HCT116 (cell line): ENCODE data around the gene IKZF3. TPM values are rescaled to one million over a fixed set of nuclear protein-coding genes. Genes with fewer than 3 reads are reported as not detected.

Experiments
- ATAC-seq: fragments of 200-7000 bp; cut with Tn5 transposase; 2 replicates; pipeline ENCODE4 v1.9.1; 2020; ENCODE audit warnings: mild to moderate bottlenecking, moderate library complexity
- BruUV-seq: library from RNA; stranded (reverse); fragments of 400-500 nt; replicated peaks from 2 replicates; lab custom pipeline; 2021; lab: Mats Ljungman, UMichigan
- CTCF ChIA-PET: fragments of 300-600 bp; sonication (Branson Sonifier 250); formaldehyde crosslinking; loops from one replicate; lab custom pipeline; 2021; ENCODE audit warnings: antibody characterized with exemption; lab: Charles Lee
- POLR2A ChIA-PET: fragments of 300-600, 350-600 bp; sonication (Branson Sonifier 250); formaldehyde crosslinking; loops from one replicate; lab custom pipeline; 2021; ENCODE audit warnings: antibody characterized with exemption; lab: Charles Lee
- RAD21 ChIA-PET, 2 experiments: fragments of 300-600 bp; sonication (Branson Sonifier 250); formaldehyde crosslinking; loops; one replicate each; lab custom pipeline; 2023; ENCODE audit warnings: low total read pairs in 2 of 2; ENCODE audit not compliant: uncharacterized antibody in 2 of 2, unreplicated experiment in 2 of 2, low non-redundant PET in 1 of 2; lab: Charles Lee
- DNase-seq: peaks from one replicate; pipeline ENCODE4 v3.0.0-alpha.2; 2010; ENCODE audit warnings: low read depth, low spot score
- H2AFZ ChIP-seq: fragments of 200-600 bp; shearing (Covaris generic), sonication (generic); 2 replicates; pipeline ENCODE4 v1.6.1; 2017; ENCODE audit warnings: low read depth, mixed run types, mixed read lengths, antibody characterized with exemption, low read length; ENCODE audit not compliant: poor library complexity, severe bottlenecking
- H3K27ac ChIP-seq: 2 replicates; pipeline ENCODE4 v1.5.1; 2012; ENCODE audit warnings: low read depth, low read length
- H3K27me3 ChIP-seq: fragments of 200-600 bp; sonication (generic); 2 replicates; pipeline ENCODE4 v1.6.1; 2016; ENCODE audit warnings: mixed run types, low read length, mixed read lengths; ENCODE audit not compliant: insufficient read depth
- H3K36me3 ChIP-seq, 2 experiments: fragments of 200-500 bp in 1 of 2; fragments of 200-600 bp in 1 of 2; sonication (Bioruptor generic) in 1 of 2; sonication (generic) in 1 of 2; 2 replicates each; pipeline versions ENCODE4 v1.5.1 to v1.6.1; 2014 to 2016; ENCODE audit warnings: low read length in 2 of 2, inconsistent platforms in 1 of 2, mixed read lengths in 1 of 2, mixed run types in 1 of 2; ENCODE audit not compliant: insufficient read depth in 2 of 2, control insufficient read depth in 1 of 2
- H3K4me1 ChIP-seq, 2 experiments: fragments of 200-600 bp in 1 of 2; sonication (generic) in 1 of 2; 2 replicates each; pipeline versions ENCODE4 v1.5.1 to v1.6.1; 2012 to 2017; ENCODE audit warnings: low read length in 2 of 2, inconsistent platforms in 1 of 2, mild to moderate bottlenecking in 1 of 2, mixed read lengths in 1 of 2, mixed run types in 1 of 2, moderate library complexity in 1 of 2; ENCODE audit not compliant: insufficient read depth in 2 of 2, control insufficient read depth in 1 of 2
- H3K4me2 ChIP-seq: fragments of 200-600 bp; sonication (generic); 2 replicates; pipeline ENCODE4 v1.6.1; 2017; ENCODE audit warnings: mixed run types, low read length, mixed read lengths
- H3K4me3 ChIP-seq, 2 experiments: fragments of 200-600 bp in 1 of 2; sonication (generic) in 1 of 2; replicated peaks in 1 of 2; 2 replicates each; pipeline ENCODE4 v1.5.1; 2011 to 2016; ENCODE audit warnings: low read length in 2 of 2, control low read depth in 1 of 2, low read depth in 1 of 2, mild to moderate bottlenecking in 1 of 2, mixed read lengths in 1 of 2, mixed run types in 1 of 2
- H3K79me2 ChIP-seq: fragments of 200-600 bp; sonication (generic); 2 replicates; pipeline ENCODE4 v1.6.1; 2017; ENCODE audit warnings: mild to moderate bottlenecking, mixed run types, low read length, moderate library complexity, mixed read lengths; ENCODE audit not compliant: insufficient read depth
- H3K9ac ChIP-seq: fragments of 200-600 bp; sonication (generic); 2 replicates; pipeline ENCODE4 v1.6.1; 2016; ENCODE audit warnings: low read length, mixed read lengths
- H3K9me2 ChIP-seq: fragments of 200-600 bp; sonication (generic), shearing (Covaris generic); 2 replicates; pipeline ENCODE4 v1.6.1; 2017; ENCODE audit warnings: mixed run types, mild to moderate bottlenecking, moderate library complexity; ENCODE audit not compliant: insufficient read depth
- H3K9me3 ChIP-seq, 2 experiments: fragments of 200-500 bp in 1 of 2; fragments of 200-600 bp in 1 of 2; sonication (Bioruptor generic) in 1 of 2; sonication (generic) in 1 of 2; 2 replicates each; pipeline ENCODE4 v1.6.1; 2014 to 2017; ENCODE audit warnings: low read length in 2 of 2, mixed read lengths in 2 of 2, inconsistent platforms in 1 of 2, low read depth in 1 of 2, mild to moderate bottlenecking in 1 of 2, mixed run types in 1 of 2, moderate library complexity in 1 of 2; ENCODE audit not compliant: control insufficient read depth in 1 of 2, insufficient read depth in 1 of 2
- H4K20me1 ChIP-seq: fragments of 200-600 bp; sonication (generic), shearing (Covaris generic); 2 replicates; pipeline ENCODE4 v1.6.1; 2017; ENCODE audit warnings: mixed run types, mild to moderate bottlenecking, moderate library complexity; ENCODE audit not compliant: insufficient read depth
- CBX3 ChIP-seq: IDR thresholded peaks from 2 replicates; pipeline ENCODE4 v1.6.1; 2012; ENCODE audit warnings: low read depth
- CTCF ChIP-seq, 3 experiments: fragments of 200-600 bp in 1 of 3; sonication (generic) in 1 of 3; IDR thresholded peaks in 2 of 3; conservative IDR thresholded peaks in 1 of 3; 2 replicates each; pipeline ENCODE4 v1.5.1; 2012 to 2017; ENCODE audit warnings: low read depth in 2 of 3, low read length in 2 of 3, antibody characterized with exemption in 1 of 3, borderline replicate concordance in 1 of 3, control low read depth in 1 of 3, mild to moderate bottlenecking in 1 of 3, mixed read lengths in 1 of 3, mixed run types in 1 of 3, moderate library complexity in 1 of 3; ENCODE audit not compliant: insufficient read depth in 1 of 3
- EGR1 ChIP-seq: IDR thresholded peaks from 2 replicates; pipeline ENCODE4 v1.6.1; 2012; ENCODE audit warnings: low read depth
- ELF1 ChIP-seq: IDR thresholded peaks from 2 replicates; pipeline ENCODE4 v1.6.1; 2012; ENCODE audit warnings: low read depth, borderline replicate concordance
- FOSL1 ChIP-seq: IDR thresholded peaks from 2 replicates; pipeline ENCODE4 v1.6.1; 2012; ENCODE audit warnings: low read depth
- JUND ChIP-seq: IDR thresholded peaks from 2 replicates; pipeline ENCODE4 v1.6.1; 2012
- RAD21 ChIP-seq: IDR thresholded peaks from 2 replicates; pipeline ENCODE4 v1.6.1; 2012; ENCODE audit warnings: low read depth, mild to moderate bottlenecking
- SIN3A ChIP-seq: IDR thresholded peaks from 2 replicates; pipeline ENCODE4 v1.6.1; 2012; ENCODE audit warnings: low read depth
- SRF ChIP-seq: IDR thresholded peaks from 2 replicates; pipeline ENCODE4 v1.6.1; 2012; ENCODE audit warnings: low read depth
- TCF7L2 ChIP-seq: IDR thresholded peaks from 2 replicates; pipeline ENCODE4 v1.7.0; 2011; ENCODE audit warnings: borderline replicate concordance, inconsistent platforms; ENCODE audit not compliant: insufficient read depth, insufficient read length; ENCODE audit errors: extremely low read depth
- ZFX ChIP-seq: fragments of 450-650 bp; IDR thresholded peaks from 2 replicates; pipeline ENCODE4 v1.6.1; 2017
- ZNF274 ChIP-seq: fragments of 200-500 bp; sonication (Bioruptor generic); IDR thresholded peaks from 2 replicates; pipeline ENCODE4 v1.6.1; 2014; ENCODE audit warnings: mild to moderate bottlenecking, low read depth, low read length, inconsistent platforms
- intact Hi-C: fragments of 100-400 bp; cut with micrococcal nuclease; formaldehyde crosslinking; loops from 2 replicates; pipeline ENCODE4 v1.10.0; 2022
- total RNA-seq: library from RNA; stranded (reverse); gene quantifications from one replicate; pipeline ENCODE4 v1.2.1, GENCODE V29; 2021; ENCODE audit not compliant: unreplicated experiment
- TF ChIP-seq, protein P1 (sequence below): IDR thresholded peaks from 2 replicates; pipeline ENCODE4 v1.6.1; 2012; ENCODE audit warnings: low read depth
- TF ChIP-seq, protein P2 (sequence below): IDR thresholded peaks from 2 replicates; pipeline ENCODE4 v1.6.1; 2012

The IKZF3 gene
- total RNA-seq, 1 experiment from 2014 or later, result 0.30 TPM

- H3K27me3 ChIP-seq, result no peaks in the 10 kb centered on the region
- intact Hi-C loops, result no loop called here
- H3K9me3 ChIP-seq, result no peaks in the 10 kb centered on the region
- H3K4me2 ChIP-seq, result no peak overlapping the region
- H2AFZ ChIP-seq, result no peak overlapping the region
- H4K20me1 ChIP-seq, result no peaks in the 10 kb centered on the region
- peaks cover 7 to 11% of the 10 kb centered on the region in 2 experiments; a peak in 1 of 4 replicates for H3K36me3 ChIP-seq
- CTCF ChIA-PET, result interaction anchor here (1.2 kb wide), 1 partner anchor 100 kb away, joined by 3 read pairs; no protein-coding TSS in a partner anchor
- BruUV-seq, result no TSS peak
- ATAC-seq (no peak), DNase-seq (no peak)
- peaks cover 3 to 9% of the 10 kb centered on the region in 2 experiments; a peak in 2 of 4 replicates for H3K4me1 ChIP-seq
- TF ChIP-seq, protein P1, sequence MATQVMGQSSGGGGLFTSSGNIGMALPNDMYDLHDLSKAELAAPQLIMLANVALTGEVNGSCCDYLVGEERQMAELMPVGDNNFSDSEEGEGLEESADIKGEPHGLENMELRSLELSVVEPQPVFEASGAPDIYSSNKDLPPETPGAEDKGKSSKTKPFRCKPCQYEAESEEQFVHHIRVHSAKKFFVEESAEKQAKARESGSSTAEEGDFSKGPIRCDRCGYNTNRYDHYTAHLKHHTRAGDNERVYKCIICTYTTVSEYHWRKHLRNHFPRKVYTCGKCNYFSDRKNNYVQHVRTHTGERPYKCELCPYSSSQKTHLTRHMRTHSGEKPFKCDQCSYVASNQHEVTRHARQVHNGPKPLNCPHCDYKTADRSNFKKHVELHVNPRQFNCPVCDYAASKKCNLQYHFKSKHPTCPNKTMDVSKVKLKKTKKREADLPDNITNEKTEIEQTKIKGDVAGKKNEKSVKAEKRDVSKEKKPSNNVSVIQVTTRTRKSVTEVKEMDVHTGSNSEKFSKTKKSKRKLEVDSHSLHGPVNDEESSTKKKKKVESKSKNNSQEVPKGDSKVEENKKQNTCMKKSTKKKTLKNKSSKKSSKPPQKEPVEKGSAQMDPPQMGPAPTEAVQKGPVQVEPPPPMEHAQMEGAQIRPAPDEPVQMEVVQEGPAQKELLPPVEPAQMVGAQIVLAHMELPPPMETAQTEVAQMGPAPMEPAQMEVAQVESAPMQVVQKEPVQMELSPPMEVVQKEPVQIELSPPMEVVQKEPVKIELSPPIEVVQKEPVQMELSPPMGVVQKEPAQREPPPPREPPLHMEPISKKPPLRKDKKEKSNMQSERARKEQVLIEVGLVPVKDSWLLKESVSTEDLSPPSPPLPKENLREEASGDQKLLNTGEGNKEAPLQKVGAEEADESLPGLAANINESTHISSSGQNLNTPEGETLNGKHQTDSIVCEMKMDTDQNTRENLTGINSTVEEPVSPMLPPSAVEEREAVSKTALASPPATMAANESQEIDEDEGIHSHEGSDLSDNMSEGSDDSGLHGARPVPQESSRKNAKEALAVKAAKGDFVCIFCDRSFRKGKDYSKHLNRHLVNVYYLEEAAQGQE, result no peak
- TF ChIP-seq SIN3A (no peak), JUND (no peak), ZFX (no peak), SRF (no peak), ZNF274 (no peak), FOSL1 (no peak), CBX3 (no peak), TCF7L2 (no peak), CTCF (IDR thresholded peaks at IDR 0.05 in 2 of 3, conservative IDR thresholded peaks at IDR 0.05 in 1 of 3; ENCODE audit: borderline replicate concordance in 1 of 3, insufficient read depth in 1 of 3, low read depth in 2 of 3, low read length in 2 of 3) (no peak), EGR1 (no peak), RAD21 (no peak), ELF1 (no peak)
- TF ChIP-seq, protein P2, sequence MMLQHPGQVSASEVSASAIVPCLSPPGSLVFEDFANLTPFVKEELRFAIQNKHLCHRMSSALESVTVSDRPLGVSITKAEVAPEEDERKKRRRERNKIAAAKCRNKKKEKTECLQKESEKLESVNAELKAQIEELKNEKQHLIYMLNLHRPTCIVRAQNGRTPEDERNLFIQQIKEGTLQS, result no peak
- POLR2A ChIA-PET, result no interaction called here
- no peak overlapping the region for H3K9ac ChIP-seq
- no peak overlapping the region for H3K4me3 ChIP-seq
- no peaks in the 10 kb centered on the region for H3K9me2 ChIP-seq
- RAD21 ChIA-PET, result no interaction called here
- H3K79me2 ChIP-seq, result no peaks in the 10 kb centered on the region
- H3K27ac ChIP-seq, result no peak overlapping the region
These were observed 142.0 kb downstream of the IKZF3 start for GRCh38 chr17:39722104-39722503.
